Uterine smooth muscle cell (primary cell): ENCODE measurements around the gene GRK6. TPM values are rescaled to one million over a fixed set of nuclear protein-coding genes. Genes with fewer than 3 reads are reported as not detected.

ENCODE experiments used
- total RNA-seq: library from RNA; depleted of rRNA; stranded (reverse); fragments of >200 nt; gene quantifications from 2 replicates; pipeline ENCODE4 v1.2.3, GENCODE V29; 2014

Gene GRK6
- 24.0 and 42.4 TPM in 2 replicates for total RNA-seq

GRCh38 chr5:177426566-177427210 lies at the start of gene GRK6:
TSS of gene GRK6 (plus strand) at chr5:177426676. CDS start at chr5:177426846, 170 bp downstream.

GRCh38 chr5:177384134-177384533 lies 42.3 kb upstream of the GRK6 start, which contains the start of gene SLC34A1:
TSS of gene SLC34A1 (plus strand) at chr5:177384434. CDS start at chr5:177385742, 1,308 bp downstream.

GRCh38 chr5:177399997-177400868 lies 26.2 kb upstream of the GRK6 start, which contains the start of gene PFN3:
TSS of gene PFN3 (minus strand) at chr5:177400661. CDS start at chr5:177400576, 85 bp downstream.

GRCh38 chr5:177409043-177409801 lies 17.3 kb upstream of the GRK6 start, which contains the start of gene F12:
TSS of gene F12 (minus strand) at chr5:177409564. CDS start at chr5:177409527, 37 bp downstream.

GRCh38 chr5:177446200-177447065 lies 20.0 kb downstream of the GRK6 start, which contains the start of gene PRR7:
TSS of gene PRR7 (plus strand) at chr5:177446814. CDS start at chr5:177455068, 8,254 bp downstream.

GRCh38 chr5:177473443-177474001 lies 47.0 kb downstream of the GRK6 start, which contains the start of gene DBN1:
TSS of gene DBN1 (minus strand) at chr5:177473634. CDS start at chr5:177473521, 113 bp downstream.

Other genes with a start within 250 kb of the GRK6 start
- 21.4 and 36.1 TPM in 2 replicates for gene RAB24, start 123.0 kb upstream of the GRK6 start, total RNA-seq
- 93.1 and 168 TPM in 2 replicates for gene PRELID1, start 122.9 kb upstream of the GRK6 start, total RNA-seq
- gene MXD3, start 114.8 kb upstream of the GRK6 start, total RNA-seq, result 9.7 and 32.6 TPM in 2 replicates
- 332 and 487 TPM in 2 replicates for gene LMAN2, start 75.0 kb upstream of the GRK6 start, total RNA-seq
- 4.3 and 7.4 TPM in 2 replicates for gene RGS14, start 68.8 kb upstream of the GRK6 start, total RNA-seq
- not detected in 2 replicates for gene SLC34A1, start 42.2 kb upstream of the GRK6 start, total RNA-seq
- gene PFN3, start 26.0 kb upstream of the GRK6 start, total RNA-seq, result not detected in 2 replicates
- gene F12, start 17.1 kb upstream of the GRK6 start, total RNA-seq, result 0.22 and 0.50 TPM in 2 replicates
- 3.7 and 4.9 TPM in 2 replicates for gene PRR7, start 20.1 kb downstream of the GRK6 start, total RNA-seq
- gene DBN1, start 47.0 kb downstream of the GRK6 start, total RNA-seq, result 153 and 171 TPM in 2 replicates
- 109 and 136 TPM in 2 replicates for gene PDLIM7, start 70.9 kb downstream of the GRK6 start, total RNA-seq
- gene DOK3, start 83.2 kb downstream of the GRK6 start, total RNA-seq, result 0.62 and 1.3 TPM in 2 replicates
- gene DDX41, start 90.3 kb downstream of the GRK6 start, total RNA-seq, result 89.5 and 108 TPM in 2 replicates
- 21.6 and 26.5 TPM in 2 replicates for gene FAM193B, start 127.9 kb downstream of the GRK6 start, total RNA-seq
- gene TMED9, start 165.5 kb downstream of the GRK6 start, total RNA-seq, result 206 and 238 TPM in 2 replicates
- gene B4GALT7, start 173.5 kb downstream of the GRK6 start, total RNA-seq, result 33.9 and 41.0 TPM in 2 replicates